ENCODE data around the gene SRF.

DNA sequence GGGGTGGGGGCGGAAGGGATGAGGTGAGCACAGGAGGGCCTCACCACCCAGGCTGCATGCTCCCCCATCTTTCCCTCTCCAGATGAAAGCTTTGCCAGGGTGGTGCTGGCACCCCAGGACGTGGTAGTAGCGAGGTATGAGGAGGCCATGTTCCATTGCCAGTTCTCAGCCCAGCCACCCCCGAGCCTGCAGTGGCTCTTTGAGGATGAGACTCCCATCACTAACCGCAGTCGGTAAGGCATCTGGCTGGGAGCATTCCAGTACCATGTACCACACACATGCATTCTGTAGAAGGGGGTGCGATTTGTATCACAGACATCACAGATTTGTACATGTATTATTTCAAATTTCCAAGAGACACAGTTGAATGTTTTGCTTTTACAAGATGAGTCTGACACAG is 40.6 kb upstream of the SRF start:
- TF ChIP-seq POLR2A (IDR thresholded peaks at IDR 0.05; ENCODE audit: low read depth, low read length) (no peak), CTCF (conservative IDR thresholded peaks at IDR 0.05; ENCODE audit: low read depth, low read length) (no peak), MAZ (IDR thresholded peaks at IDR 0.05; ENCODE audit: borderline replicate concordance, low read depth, low read length) (no peak), RFX5 (IDR thresholded peaks at IDR 0.05; ENCODE audit: low read depth, low read length) (no peak), MAFK (IDR thresholded peaks at IDR 0.05; ENCODE audit: low read depth, low read length) (no peak), RCOR1 (IDR thresholded peaks at IDR 0.05; ENCODE audit: insufficient replicate concordance, low read length) (no peak), CHD1 (IDR thresholded peaks at IDR 0.05; ENCODE audit: low read depth, low read length) (no peak), RAD21 (IDR thresholded peaks at IDR 0.05; ENCODE audit: low read length) (no peak), USF2 (IDR thresholded peaks at IDR 0.05; ENCODE audit: low read depth, low read length) (no peak), SMC3 (IDR thresholded peaks at IDR 0.05; ENCODE audit: low read depth, low read length) (no peak)

Data from IMR-90 (cell line).